T-helper 1 cell treated with Interleukin-12 subunit alpha and Interleukin-12 subunit beta and Interleukin-4 antibody, amounts not matched to agents 30 ng/mL and 1 ng/mL, for 36 hours (primary cell): ENCODE measurements around the gene RUFY1. TPM values are rescaled to one million over a fixed set of nuclear protein-coding genes. Genes with fewer than 3 reads are reported as not detected.

Experiments used
- intact Hi-C: fragments of 100-400 bp; cut with micrococcal nuclease; formaldehyde crosslinking; loops from one replicate; pipeline ENCODE4 v1.15.1; 2024
- total RNA-seq: library from RNA; stranded (reverse); gene quantifications from 2 replicates; pipeline ENCODE4 v1.2.3, GENCODE V29; 2022

Gene RUFY1
- total RNA-seq, 1 donor from 2014 or later: 47.5 TPM

GRCh38 chr5:179601871-179602625 lies 51.7 kb downstream of the RUFY1 start:
- intact Hi-C loops: no loop called here

GRCh38 chr5:179603308-179603707 lies 53.0 kb downstream of the RUFY1 start:
- intact Hi-C loops: no loop called here

GRCh38 chr5:179605026-179605833 lies 54.9 kb downstream of the RUFY1 start:
- intact Hi-C loops: no loop called here

- intact Hi-C loops: no loop called here
Measured at GRCh38 chr5:179606071-179606909, 55.9 kb downstream of the RUFY1 start.

GRCh38 chr5:179606910-179607159 lies 56.5 kb downstream of the RUFY1 start:
- intact Hi-C loops: no loop called here

- intact Hi-C loops: no loop called here
Measured at GRCh38 chr5:179607160-179607931, 57.0 kb downstream of the RUFY1 start.

- intact Hi-C loops: loop anchor here (1.0 kb wide), 1 partner anchor 11 kb away; no protein-coding TSS in a partner anchor
Measured at GRCh38 chr5:179608131-179608581, 57.8 kb downstream of the RUFY1 start.

- intact Hi-C loops: no loop called here
Measured at GRCh38 chr5:179609834-179610108, 59.4 kb downstream of the RUFY1 start.

- intact Hi-C loops: no loop called here
Measured at GRCh38 chr5:179610109-179610902, 60.0 kb downstream of the RUFY1 start.

GRCh38 chr5:179610903-179611265 lies 60.5 kb downstream of the RUFY1 start:
- intact Hi-C loops: no loop called here

- intact Hi-C loops: no loop called here
Measured at GRCh38 chr5:179612577-179613459, 62.5 kb downstream of the RUFY1 start.

- intact Hi-C loops: no loop called here
Measured at GRCh38 chr5:179613460-179614071, 63.2 kb downstream of the RUFY1 start.

- intact Hi-C loops: no loop called here
Measured at GRCh38 chr5:179614745-179615144, 64.4 kb downstream of the RUFY1 start.

GRCh38 chr5:179615203-179615602 lies 64.8 kb downstream of the RUFY1 start:
- intact Hi-C loops: no loop called here

GRCh38 chr5:179616002-179616594 lies 65.7 kb downstream of the RUFY1 start:
- intact Hi-C loops: no loop called here

GRCh38 chr5:179617930-179618329 lies 67.6 kb downstream of the RUFY1 start:
- intact Hi-C loops: no loop called here

- intact Hi-C loops: loop anchor here (1.0 kb wide), 1 partner anchor 11 kb away; no protein-coding TSS in a partner anchor
Measured at GRCh38 chr5:179618923-179619554, 68.7 kb downstream of the RUFY1 start.

GRCh38 chr5:179619776-179620175 lies 69.4 kb downstream of the RUFY1 start:
- intact Hi-C loops: loop anchor here (1.0 to 5.0 kb wide), 2 partner anchors 11 to 1387 kb away; partner anchors contain the start of gene PHYKPL
